ENCODE data around the gene SGPL1. TPM values are rescaled to one million over a fixed set of nuclear protein-coding genes. Genes with fewer than 3 reads are reported as not detected.

Gene SGPL1
- total RNA-seq, 1 experiment from 2014 or later = 69.4 TPM

- no peak for DNase-seq (ENCODE audit: low read depth, low spot score)
- no peaks in the 10 kb centered on the region for H3K9me2 ChIP-seq (ENCODE audit: insufficient read depth)
- no peak overlapping the region for H3K9ac ChIP-seq (ENCODE audit: low read length)
- no peak overlapping the region for H3K27ac ChIP-seq (ENCODE audit: low read depth, low read length)
- H3K79me2 ChIP-seq (ENCODE audit: insufficient read depth, low read length) = no peaks in the 10 kb centered on the region
- no peaks in the 10 kb centered on the region for H3K9me3 ChIP-seq (ENCODE audit: control insufficient read depth in 1 of 2, insufficient read depth in 1 of 2, low read depth in 1 of 2, low read length in 2 of 2)
- H3K4me3 ChIP-seq (replicated peaks in 1 of 2; ENCODE audit: low read depth in 1 of 2, low read length in 2 of 2) = no peak overlapping the region
- TF ChIP-seq, protein P1, sequence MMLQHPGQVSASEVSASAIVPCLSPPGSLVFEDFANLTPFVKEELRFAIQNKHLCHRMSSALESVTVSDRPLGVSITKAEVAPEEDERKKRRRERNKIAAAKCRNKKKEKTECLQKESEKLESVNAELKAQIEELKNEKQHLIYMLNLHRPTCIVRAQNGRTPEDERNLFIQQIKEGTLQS (IDR thresholded peaks at IDR 0.05) = no peak
- TF ChIP-seq CEBPB (IDR thresholded peaks at IDR 0.05; ENCODE audit: low read depth) = no peak
- CTCF ChIA-PET = interaction anchor here (1.1 kb wide), 1 partner anchor 378 kb away, joined by 3 read pairs; no protein-coding TSS in a partner anchor
- no peak overlapping the region for H3K4me2 ChIP-seq (ENCODE audit: low read length)
- RAD21 ChIA-PET (ENCODE audit: low non-redundant PET in 1 of 2, low total read pairs in 2 of 2, uncharacterized antibody in 2 of 2, unreplicated experiment in 2 of 2) = no interaction called here
- no peak overlapping the region for H2AFZ ChIP-seq (ENCODE audit: low read depth, low read length, poor library complexity, severe bottlenecking)
- no peak for ATAC-seq
- BruUV-seq (replicated peaks) = no TSS peak
- H4K20me1 ChIP-seq (ENCODE audit: insufficient read depth) = no peaks in the 10 kb centered on the region
- POLR2A ChIA-PET = no interaction called here
- intact Hi-C loops (cut with micrococcal nuclease) = no loop called here
- peaks cover 0 to 9% of the 10 kb centered on the region in 2 experiments; a peak in 1 of 4 replicates for H3K4me1 ChIP-seq (ENCODE audit: control insufficient read depth in 1 of 2, insufficient read depth in 2 of 2, low read length in 2 of 2)
- no peaks in the 10 kb centered on the region for H3K36me3 ChIP-seq (ENCODE audit: control insufficient read depth in 1 of 2, insufficient read depth in 2 of 2, low read length in 2 of 2)
- no peaks in the 10 kb centered on the region for H3K27me3 ChIP-seq (ENCODE audit: insufficient read depth, low read length)
Observed at GRCh38 chr10:70906953-70907636, 91.3 kb downstream of the SGPL1 start.

DNA sequence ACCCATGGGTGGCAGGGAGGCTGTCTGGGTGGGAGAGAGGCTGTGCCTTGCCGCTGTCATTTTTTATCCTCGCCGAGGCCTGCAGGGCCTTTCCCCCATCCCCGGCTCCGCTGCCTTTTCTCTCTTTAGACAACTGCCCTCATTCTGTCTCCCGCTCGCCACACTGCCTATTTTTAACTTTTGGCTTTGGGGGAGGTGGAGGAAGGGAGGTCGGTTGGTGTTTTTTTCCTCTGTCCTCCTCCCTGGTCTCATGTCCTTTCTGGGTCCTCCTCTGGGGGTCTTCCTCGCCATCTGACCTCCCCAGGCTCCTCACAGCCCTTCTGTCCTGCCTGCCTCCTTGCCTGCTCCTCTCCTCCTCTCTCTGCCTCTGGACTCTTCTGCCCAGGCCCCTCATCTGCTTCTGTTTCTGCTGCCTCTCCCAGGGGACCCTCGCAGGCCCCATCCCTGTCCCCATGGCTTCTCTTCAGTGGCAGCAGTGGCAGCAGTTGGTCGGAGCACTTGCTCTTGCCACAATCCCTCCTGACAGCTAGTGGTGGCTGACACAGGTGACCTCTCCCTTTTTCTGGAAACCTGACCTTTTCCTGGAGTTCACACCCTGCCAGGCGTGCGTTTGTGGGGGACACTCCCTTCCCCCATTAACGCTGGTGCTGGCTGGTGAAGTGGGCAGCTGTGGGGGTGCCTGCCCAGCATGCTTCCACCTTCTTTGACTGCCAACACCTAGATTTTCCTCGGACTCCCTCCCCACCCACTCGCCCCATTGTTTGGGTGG, 92.1 kb downstream of the SGPL1 start:
- Histone ChIP-seq H3K27ac (ENCODE audit: low read depth, low read length) (no peak overlapping the region), H3K9me2 (ENCODE audit: insufficient read depth) (no peaks in the 10 kb centered on the region), H3K4me3 (replicated peaks in 1 of 2; ENCODE audit: low read depth in 1 of 2, low read length in 2 of 2) (no peak overlapping the region), H3K4me1 (ENCODE audit: control insufficient read depth in 1 of 2, insufficient read depth in 2 of 2, low read length in 2 of 2) (peaks cover 0 to 8% of the 10 kb centered on the region in 2 experiments; a peak in 1 of 4 replicates), H3K27me3 (ENCODE audit: insufficient read depth, low read length) (no peaks in the 10 kb centered on the region), H3K9ac (ENCODE audit: low read length) (no peak overlapping the region), H3K9me3 (ENCODE audit: control insufficient read depth in 1 of 2, insufficient read depth in 1 of 2, low read depth in 1 of 2, low read length in 2 of 2) (no peaks in the 10 kb centered on the region), H3K36me3 (ENCODE audit: control insufficient read depth in 1 of 2, insufficient read depth in 2 of 2, low read length in 2 of 2) (no peaks in the 10 kb centered on the region), H3K4me2 (ENCODE audit: low read length) (no peak overlapping the region), H3K79me2 (ENCODE audit: insufficient read depth, low read length) (no peaks in the 10 kb centered on the region), H2AFZ (ENCODE audit: low read depth, low read length, poor library complexity, severe bottlenecking) (no peak overlapping the region), H4K20me1 (ENCODE audit: insufficient read depth) (no peaks in the 10 kb centered on the region)
- ChIA-PET POLR2A (no interaction called here), CTCF (no interaction called here), RAD21 (ENCODE audit: low non-redundant PET in 1 of 2, low total read pairs in 2 of 2, uncharacterized antibody in 2 of 2, unreplicated experiment in 2 of 2) (no interaction called here)
- ATAC-seq (no peak), DNase-seq (ENCODE audit: low read depth, low spot score) (no peak)
- no TSS peak for BruUV-seq (replicated peaks)
- intact Hi-C loops (cut with micrococcal nuclease) = no loop called here
- TF ChIP-seq SIN3A (IDR thresholded peaks at IDR 0.05; ENCODE audit: low read depth) = no peak
- no peak for TF ChIP-seq EZH2phosphoT487 (IDR thresholded peaks at IDR 0.05; ENCODE audit: borderline replicate concordance)
- no peak for TF ChIP-seq RAD21 (IDR thresholded peaks at IDR 0.05; ENCODE audit: low read depth)
- no peak for TF ChIP-seq MAX (IDR thresholded peaks at IDR 0.05)
- TF ChIP-seq TCF7L2 (IDR thresholded peaks at IDR 0.05; ENCODE audit: borderline replicate concordance, extremely low read depth, insufficient read depth, insufficient read length) = no peak
- TF ChIP-seq SRF (IDR thresholded peaks at IDR 0.05; ENCODE audit: low read depth) = no peak
- no peak for TF ChIP-seq CEBPB (IDR thresholded peaks at IDR 0.05; ENCODE audit: low read depth)
- TF ChIP-seq, protein P1 (IDR thresholded peaks at IDR 0.05) = no peak

Data from HCT116 (cell line).